ENCODE results near the gene GNB3.
"Not testable (repeated sequence)": the region's sequence is repeated elsewhere in the genome, so short reads cannot be mapped to it uniquely, and the experiment has no call there.

GNB3 gene

DNA sequence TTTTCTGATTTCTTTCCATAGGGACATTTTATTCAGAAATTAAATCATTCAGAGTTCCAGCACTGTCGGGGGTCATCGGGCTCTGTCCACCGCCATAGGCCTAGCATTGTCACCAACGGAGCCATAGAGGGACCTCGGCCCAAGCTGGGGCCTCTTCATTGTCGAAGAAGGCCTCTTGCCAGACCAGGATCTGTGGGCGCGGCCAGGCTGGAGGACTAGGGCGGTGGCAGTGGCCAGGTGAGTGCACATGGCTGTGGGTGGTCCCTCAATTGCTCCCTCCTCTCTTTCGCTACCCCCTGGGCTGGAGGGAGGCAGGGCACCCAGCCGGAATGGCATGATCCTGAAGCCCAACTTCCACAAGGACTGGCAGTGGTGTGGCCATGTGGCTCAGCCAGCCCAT is 43.0 kb downstream of the GNB3 start:
- no peak for DNase-seq (ENCODE audit: low spot score)

DNA sequence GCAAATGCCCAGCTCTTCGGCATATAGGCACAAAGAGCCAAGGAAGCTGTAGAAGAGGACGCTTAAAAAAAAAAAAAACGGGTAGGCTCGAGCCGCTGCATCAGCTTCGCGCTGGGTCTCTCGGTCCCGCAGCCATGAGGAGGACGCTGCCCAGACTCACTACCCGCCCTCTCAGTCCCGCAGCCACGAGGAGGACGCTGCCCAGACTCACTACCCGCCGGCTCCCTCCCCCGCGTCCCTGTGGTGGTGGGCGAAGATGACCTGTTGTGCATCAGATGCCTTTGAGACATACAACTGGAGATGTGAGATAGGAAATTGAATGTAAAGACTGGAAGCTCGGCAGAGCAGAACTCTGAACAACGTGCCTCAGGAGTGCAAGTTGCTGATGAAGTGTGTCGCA is 43.8 kb downstream of the GNB3 start:
- DNase-seq (ENCODE audit: low spot score) = no peak

DNA sequence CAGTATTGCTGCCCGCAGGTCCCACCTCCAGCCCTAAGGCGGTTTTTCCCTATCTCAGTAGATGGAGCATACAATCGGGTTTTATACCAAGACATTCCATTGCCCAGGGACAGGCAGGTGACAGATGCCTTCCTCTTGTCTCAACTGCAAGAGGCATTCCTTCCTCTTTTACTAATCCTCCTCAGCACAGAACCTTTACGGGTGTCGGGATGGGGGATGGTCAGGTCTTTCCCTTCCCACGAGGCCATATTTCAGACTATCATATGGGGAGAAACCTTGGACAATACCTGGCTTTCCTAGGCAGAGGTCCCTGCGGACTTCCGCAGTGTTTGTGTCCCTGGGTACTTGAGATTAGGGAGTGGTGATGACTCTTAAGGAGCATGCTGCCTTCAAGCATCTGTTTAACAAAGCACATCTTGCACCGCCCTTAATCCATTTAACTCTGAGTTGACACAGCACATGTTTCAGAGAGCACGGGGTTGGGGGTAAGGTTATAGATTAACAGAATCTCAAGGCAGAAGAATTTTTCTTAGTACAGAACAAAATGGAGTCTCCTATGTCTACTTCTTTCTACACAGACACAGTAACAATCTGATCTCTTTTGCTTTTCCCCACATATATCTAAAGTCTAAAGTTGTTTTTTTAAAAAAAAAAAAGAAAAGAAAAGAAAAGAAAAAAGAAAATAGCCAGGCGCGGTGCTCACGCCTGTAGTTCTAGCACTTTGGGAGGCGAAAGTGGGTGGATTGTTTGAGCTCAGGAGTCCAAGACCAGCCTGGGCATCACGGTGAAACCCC is 45.7 kb downstream of the GNB3 start:
- not testable (repeated sequence) for DNase-seq (ENCODE audit: low spot score)

DNA sequence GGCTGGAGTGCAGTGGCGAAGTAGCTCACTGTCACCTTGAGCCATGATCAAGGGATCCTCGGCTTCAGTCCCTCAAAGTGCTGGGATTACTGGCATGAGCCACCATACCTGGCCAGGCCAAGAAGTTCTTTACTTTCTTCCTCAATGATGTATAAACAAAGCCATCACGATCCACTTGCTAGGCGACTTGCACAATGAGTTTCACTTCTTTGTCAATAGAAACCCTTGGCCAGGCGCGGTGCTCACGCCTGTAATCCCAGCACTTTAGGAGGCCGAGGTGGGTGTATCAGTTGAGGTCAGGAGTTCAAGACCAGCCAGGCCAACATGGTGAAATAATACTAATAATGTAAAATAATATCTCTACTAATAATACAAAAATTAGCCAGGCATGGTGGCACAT is 46.7 kb downstream of the GNB3 start:
- DNase-seq (ENCODE audit: low spot score) = no peak

DNA sequence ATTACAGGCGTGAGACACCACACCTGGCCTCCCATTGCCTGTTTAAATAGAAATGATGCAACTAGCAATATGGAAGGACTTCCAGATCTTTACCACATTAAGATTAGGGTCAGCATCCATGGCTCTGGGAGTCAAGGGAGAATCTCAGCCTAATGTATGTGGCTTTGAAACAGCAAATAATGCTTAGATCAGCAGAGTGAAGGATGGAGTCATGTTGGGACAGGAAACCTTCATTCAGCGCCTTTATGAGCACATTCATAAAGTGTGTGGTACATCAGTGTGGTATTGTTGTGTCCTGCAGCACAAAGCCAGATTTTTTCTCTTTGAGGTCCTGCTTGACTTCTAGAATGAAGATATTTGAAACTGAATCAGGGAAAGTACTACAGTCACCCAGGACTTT is 47.6 kb downstream of the GNB3 start:
- no peak for DNase-seq (ENCODE audit: low spot score)

DNA sequence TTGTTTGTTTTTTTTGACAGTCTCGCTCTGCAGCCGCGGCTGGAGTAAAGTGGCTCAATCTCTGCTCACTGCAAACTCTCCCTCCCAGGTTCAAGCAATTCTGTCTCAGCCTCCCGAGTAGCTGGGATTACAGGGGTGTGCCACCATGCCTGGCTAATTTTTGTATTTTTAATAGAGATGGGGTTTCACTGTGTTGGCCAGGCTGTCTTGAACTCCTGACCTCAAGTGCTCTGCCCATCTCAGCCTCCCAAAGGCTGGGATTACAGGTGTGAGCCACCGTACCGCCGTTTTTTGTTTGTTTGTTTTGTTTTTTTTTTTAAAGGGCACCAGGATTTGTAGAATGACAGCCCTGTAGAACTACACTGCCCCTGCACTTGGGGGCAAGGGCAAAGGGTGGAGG is 48.1 kb downstream of the GNB3 start:
- not testable (repeated sequence) for DNase-seq (ENCODE audit: low spot score)

DNA sequence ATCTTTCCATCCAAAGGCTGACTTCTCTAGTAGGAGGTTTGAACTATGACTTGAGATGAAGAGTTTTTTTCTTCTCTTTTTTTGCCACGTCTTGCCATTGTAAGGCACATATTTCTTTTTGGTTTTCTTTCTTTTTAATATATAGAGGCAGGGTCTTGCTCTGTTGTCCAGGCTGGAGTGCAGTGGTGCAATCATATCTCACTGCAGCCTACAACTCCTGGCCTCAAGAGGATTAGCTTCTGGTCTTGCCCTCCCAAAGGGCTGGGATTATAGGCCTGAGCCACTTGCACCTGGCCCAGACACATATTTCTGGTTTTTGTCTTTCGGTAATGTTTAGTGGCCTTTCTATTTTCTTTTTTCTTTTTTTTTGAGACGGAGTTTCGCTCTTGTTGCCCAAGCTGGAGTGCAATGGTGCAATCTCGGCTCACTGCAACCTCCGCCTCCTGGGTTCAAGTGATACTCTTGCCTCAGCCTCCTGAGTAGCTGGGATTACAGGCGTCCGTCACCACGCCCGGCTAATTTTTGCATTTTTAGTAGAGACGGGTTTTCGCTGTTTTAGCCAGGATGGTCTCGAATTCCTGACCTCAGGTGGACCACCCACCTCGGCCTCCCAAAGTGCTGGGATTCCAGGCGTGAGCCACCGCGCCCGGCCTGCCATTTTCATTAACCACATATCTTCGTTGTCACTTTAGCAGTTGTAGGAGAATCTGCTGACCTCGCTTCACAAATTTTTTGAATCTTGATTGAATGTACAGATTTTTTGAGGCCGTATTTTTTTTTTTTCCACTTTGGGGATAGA is 49.2 kb downstream of the GNB3 start:
- DNase-seq (ENCODE audit: low spot score) = not testable (repeated sequence)

DNA sequence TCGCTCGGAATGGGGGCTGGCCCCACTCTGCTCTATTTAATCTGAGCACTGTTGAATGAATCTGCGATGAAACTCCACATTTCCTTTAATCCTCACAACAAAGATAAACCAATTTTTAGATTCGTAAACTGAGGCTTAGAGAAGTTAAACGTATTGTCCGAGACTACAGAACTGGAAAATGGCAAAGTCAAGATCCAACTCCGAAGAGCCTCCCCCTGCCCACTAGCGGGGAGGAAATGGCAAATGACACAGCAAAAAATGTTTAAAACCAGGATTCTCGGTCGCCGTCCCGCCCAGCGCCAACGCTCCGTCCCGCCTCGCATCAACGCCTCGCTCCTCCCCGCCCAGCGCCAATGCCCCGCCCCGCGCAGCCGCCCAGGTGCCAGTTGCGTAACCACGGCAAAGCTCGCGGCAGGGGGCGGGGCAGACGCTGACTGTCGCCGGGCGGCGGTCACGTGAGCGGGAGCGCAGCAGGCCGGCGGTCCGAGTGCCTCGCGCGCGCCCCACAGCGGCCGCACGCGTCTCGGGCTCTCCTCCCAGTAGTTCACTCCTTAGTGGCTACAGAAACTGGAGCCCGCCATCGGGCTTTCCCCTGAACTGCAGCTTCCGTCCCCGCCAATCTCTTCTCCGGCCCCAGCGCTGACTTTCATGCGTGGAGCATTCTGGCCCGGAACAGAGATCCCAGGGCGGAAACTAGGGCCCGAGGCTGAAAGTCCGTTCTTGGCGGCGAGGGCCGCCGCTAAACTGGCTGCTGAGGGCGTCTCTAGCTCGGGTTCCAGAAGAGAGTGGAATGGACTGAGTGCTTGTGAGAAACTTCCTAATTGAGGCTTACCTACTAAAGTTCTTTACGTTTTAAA is 50.3 kb downstream of the GNB3 start:
- peak; percentile 85 for DNase-seq (ENCODE audit: low spot score)

DNA sequence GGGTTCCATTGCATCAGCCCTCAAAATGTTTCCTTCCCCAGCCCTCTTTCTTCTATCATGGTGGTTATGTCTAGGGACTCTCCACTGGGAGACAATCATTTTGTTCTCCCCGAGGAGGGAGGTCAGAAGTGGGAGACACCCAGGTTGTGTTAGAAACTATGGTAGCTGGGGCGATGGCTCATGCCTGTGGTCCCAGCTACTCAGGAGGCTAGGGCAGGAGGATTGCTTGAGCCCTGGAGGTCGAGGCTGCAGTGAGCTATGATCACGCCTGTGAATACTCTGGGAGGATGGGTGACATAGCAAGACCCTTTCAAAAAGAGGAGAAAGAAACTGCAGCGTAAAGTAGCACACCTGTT is 50.9 kb downstream of the GNB3 start:
- no peak for DNase-seq (ENCODE audit: low spot score)

DNA sequence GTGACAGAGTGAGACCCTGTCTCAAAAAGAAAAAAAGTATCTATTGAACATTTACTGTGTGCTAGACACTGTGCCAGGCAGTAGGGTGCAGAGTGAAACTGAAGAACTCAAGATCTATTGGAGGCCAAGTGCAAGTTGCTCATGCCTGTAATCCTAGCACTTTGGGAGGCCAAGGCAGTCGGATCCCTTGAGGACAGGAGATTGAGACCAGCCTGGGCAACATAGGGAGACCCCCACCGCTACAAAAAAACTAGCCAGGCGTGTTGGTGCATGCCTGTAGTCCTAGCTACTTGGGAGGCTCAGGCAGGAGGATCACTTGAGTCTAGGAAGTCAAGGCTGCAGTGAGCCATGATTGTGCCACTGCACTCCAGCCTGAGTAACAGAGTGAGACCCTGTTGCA is 52.0 kb downstream of the GNB3 start:
- not testable (repeated sequence) for DNase-seq (ENCODE audit: low spot score)

DNA sequence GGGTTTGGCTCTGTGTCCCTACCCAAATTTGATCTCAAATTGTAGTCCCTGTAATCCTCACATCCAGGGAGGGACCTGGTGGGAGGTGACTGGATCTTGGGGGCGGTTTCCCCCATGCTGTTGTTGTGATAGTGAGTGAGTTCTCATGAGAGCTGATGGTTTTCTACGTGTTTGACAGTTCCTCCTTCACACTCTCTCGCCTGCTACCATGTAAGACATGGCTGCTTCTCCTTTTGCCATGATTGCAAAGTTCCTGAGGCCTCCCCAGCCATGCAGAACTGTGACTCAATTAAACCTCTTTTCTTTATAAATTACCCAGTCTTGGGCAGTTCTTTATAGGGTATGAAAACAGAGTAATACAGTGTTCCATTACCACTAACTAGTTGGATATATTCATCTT is 53.6 kb downstream of the GNB3 start:
- no peak for DNase-seq (ENCODE audit: low spot score)
